WTC11 (cell line): ENCODE measurements around the gene NLGN1.

ENCODE experiments used
- ATF2 ChIP-seq: sonication (generic); formaldehyde crosslinking; IDR thresholded peaks from 2 replicates; pipeline ENCODE4 v1.8.1; 2022; ENCODE audit warnings: low read depth, missing genetic modification reagents, borderline replicate concordance
- CTCF ChIP-seq: fragments of 200-600 bp; IDR thresholded peaks from 2 replicates; pipeline ENCODE4 v1.8.0; 2022; ENCODE audit warnings: antibody characterized with exemption
- IRF2 ChIP-seq: sonication (generic); formaldehyde crosslinking; IDR thresholded peaks from 2 replicates; pipeline ENCODE4 v1.8.0; 2022; ENCODE audit warnings: low read depth, missing genetic modification reagents, borderline replicate concordance
- ZNF121 ChIP-seq: sonication (generic); formaldehyde crosslinking; IDR thresholded peaks from 2 replicates; pipeline ENCODE4 v1.8.0; 2023; ENCODE audit warnings: missing genetic modification reagents

DNA sequence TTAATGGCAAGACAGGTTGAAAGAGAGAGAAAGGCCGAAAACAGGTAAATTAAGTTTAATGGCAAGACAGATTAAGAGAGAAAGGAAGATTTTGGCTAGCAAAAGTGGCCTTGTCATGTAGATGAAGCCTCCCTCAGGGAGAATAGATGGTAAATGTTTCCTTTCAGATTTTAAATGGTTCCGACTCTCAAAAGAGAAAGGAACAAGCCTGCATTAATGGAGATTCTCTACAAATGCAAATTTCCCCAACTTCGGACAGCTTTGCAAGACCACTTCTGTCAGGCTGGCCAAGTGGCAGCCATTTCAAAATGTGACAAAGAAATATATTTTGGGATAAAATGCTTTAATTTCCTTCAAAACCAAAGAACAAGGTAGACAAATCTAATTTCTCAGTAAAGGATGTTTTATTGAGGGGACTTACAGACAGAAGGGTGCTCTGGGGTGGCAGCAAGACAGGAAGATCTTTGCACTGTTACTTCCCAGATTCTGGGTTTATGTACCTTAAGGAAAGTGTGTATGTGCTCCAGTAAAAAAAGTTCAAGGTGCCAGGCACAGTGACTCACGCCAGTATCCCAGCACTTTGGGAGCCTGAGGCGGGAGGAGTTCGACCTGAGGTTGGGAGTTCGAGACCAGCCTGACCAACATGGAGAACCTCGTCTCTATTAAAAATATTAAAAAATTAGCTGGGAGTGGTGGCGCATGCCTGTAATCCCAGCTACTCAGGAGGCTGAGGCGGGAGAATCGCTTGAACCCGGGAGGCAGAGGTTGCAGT is 835.3 kb downstream of the NLGN1 start:
- TF ChIP-seq ATF2 (CRISPR knock-in tag) = no peak
- TF ChIP-seq CTCF = no peak
- peak; percentile 54; the same call in 1 of the 2 replicates for TF ChIP-seq ZNF121 (CRISPR knock-in tag)
- no peak for TF ChIP-seq IRF2 (CRISPR knock-in tag)
